PC-3 (cell line): ENCODE measurements around the gene PLLP. TPM values are rescaled to one million over a fixed set of nuclear protein-coding genes. Genes with fewer than 3 reads are reported as not detected.

Experiments used
- ATAC-seq: fragments of 200-7000 bp; cut with Tn5 transposase; 2 replicates; pipeline ENCODE4 v1.9.1; 2020; ENCODE audit warnings: mild to moderate bottlenecking, moderate library complexity
- BruUV-seq: library from RNA; stranded (reverse); fragments of 400-500 nt; replicated peaks from 2 replicates; lab custom pipeline; 2021; lab: Mats Ljungman, UMichigan
- CTCF ChIA-PET: fragments of 300-600 bp; sonication (Branson Sonifier 250); formaldehyde crosslinking; loops from one replicate; lab custom pipeline; 2022; ENCODE audit warnings: antibody characterized with exemption; lab: Charles Lee
- POLR2A ChIA-PET: fragments of 300-600 bp; sonication (Branson Sonifier 250); formaldehyde crosslinking; loops from one replicate; lab custom pipeline; 2022; ENCODE audit warnings: antibody characterized with exemption; ENCODE audit not compliant: unreplicated experiment; lab: Charles Lee
- DNase-seq: peaks from one replicate; pipeline ENCODE4 v3.0.0-alpha.2; 2015
- H2AFZ ChIP-seq: fragments of 300-600 bp; sonication (generic); 2 replicates; pipeline ENCODE4 v1.6.0; 2016; ENCODE audit warnings: antibody characterized with exemption, low read length
- H3F3A ChIP-seq: fragments of 300-600 bp; sonication (generic); one replicate; pipeline ENCODE4 v1.6.0; 2017; ENCODE audit warnings: antibody characterized with exemption, low read length, control low read depth, mild to moderate bottlenecking; ENCODE audit not compliant: unreplicated experiment
- H3K27ac ChIP-seq: fragments of 300-600 bp; sonication (generic); 2 replicates; pipeline ENCODE4 v1.5.1; 2016; ENCODE audit warnings: mild to moderate bottlenecking, low read length
- H3K27me3 ChIP-seq: fragments of 300-600 bp; sonication (generic); 2 replicates; pipeline ENCODE4 v1.6.1; 2016; ENCODE audit warnings: low read length, mixed read lengths
- H3K36me3 ChIP-seq: fragments of 300-600 bp; sonication (generic); 2 replicates; pipeline ENCODE4 v1.6.1; 2016; ENCODE audit warnings: low read depth, mixed run types, low read length, mixed read lengths
- H3K4me1 ChIP-seq: fragments of 300-600 bp; sonication (generic); 2 replicates; pipeline ENCODE4 v1.5.1; 2016; ENCODE audit warnings: low read length; ENCODE audit not compliant: insufficient read depth
- H3K4me2 ChIP-seq: fragments of 300-600 bp; sonication (generic); 2 replicates; pipeline ENCODE4 v1.6.0; 2016; ENCODE audit warnings: low read length
- H3K4me3 ChIP-seq: fragments of 300-600 bp; sonication (generic); 2 replicates; pipeline ENCODE4 v1.5.1; 2016; ENCODE audit warnings: mild to moderate bottlenecking, low read length, mixed read lengths
- H3K79me2 ChIP-seq: fragments of 300-600 bp; sonication (generic); 2 replicates; pipeline ENCODE4 v1.6.1; 2017; ENCODE audit warnings: low read length, mixed read lengths
- H3K9ac ChIP-seq: fragments of 300-600 bp; sonication (generic); 2 replicates; pipeline ENCODE4 v1.6.0; 2016; ENCODE audit warnings: mild to moderate bottlenecking, low read length
- H3K9me2 ChIP-seq: fragments of 300-600 bp; sonication (generic); replicated peaks from 2 replicates; pipeline ENCODE4 v1.6.1; 2016; ENCODE audit warnings: mixed run types, low read length, mixed read lengths
- H3K9me3 ChIP-seq: fragments of 300-600 bp; sonication (generic); 2 replicates; pipeline ENCODE4 v1.6.1; 2016; ENCODE audit warnings: low read length, mixed read lengths
- H4K20me1 ChIP-seq: fragments of 300-600 bp; sonication (generic); 2 replicates; pipeline ENCODE4 v1.6.1; 2016; ENCODE audit warnings: low read length, mixed read lengths
- EZH2 ChIP-seq: fragments of 300-600 bp; sonication (generic); IDR thresholded peaks from one replicate; pipeline ENCODE4 v1.6.1; 2017; ENCODE audit warnings: antibody characterized with exemption, mild to moderate bottlenecking, low read length; ENCODE audit not compliant: unreplicated experiment
- EZH2phosphoT487 ChIP-seq: fragments of 300-600 bp; sonication (generic); IDR thresholded peaks from 2 replicates; pipeline ENCODE4 v1.6.1; 2018; ENCODE audit warnings: mild to moderate bottlenecking, antibody characterized with exemption, low read length, borderline replicate concordance
- intact Hi-C: fragments of 100-400 bp; cut with micrococcal nuclease; formaldehyde crosslinking; loops from 2 replicates; pipeline ENCODE4 v1.9.0; 2023
- total RNA-seq: library from RNA; depleted of rRNA; stranded (reverse); fragments of >200 nt; gene quantifications from 2 replicates; pipeline ENCODE4 v1.2.3, GENCODE V29; 2014
- TF ChIP-seq, protein P1 (sequence below): fragments of 300-600 bp; sonication (generic); conservative IDR thresholded peaks from 2 replicates; pipeline ENCODE4 v1.5.1; 2017; ENCODE audit warnings: antibody characterized with exemption, low read depth, mild to moderate bottlenecking, low read length

PLLP gene
- total RNA-seq, 1 experiment from 2014 or later, result 1.6 TPM

DNA sequence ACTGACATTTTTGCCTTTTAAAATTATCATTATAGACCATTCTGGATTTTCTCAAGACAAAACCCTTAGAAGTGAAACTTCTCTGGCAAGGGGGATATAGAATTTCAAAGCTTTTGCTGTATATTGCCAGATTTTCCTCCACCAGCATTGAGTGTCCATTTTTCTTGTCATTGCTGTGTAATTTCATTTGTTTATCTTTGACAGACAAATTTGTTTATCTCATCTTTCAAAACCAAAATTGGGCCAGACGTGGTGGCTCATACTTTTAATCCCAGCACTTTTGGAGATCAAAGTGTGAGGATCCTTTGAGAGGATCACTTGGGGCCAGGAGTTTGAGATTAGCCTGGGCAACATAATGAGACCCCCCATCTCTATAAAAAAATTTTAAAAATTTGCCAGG, 55.4 kb downstream of the PLLP start:
- BruUV-seq, result no TSS peak
- CTCF ChIA-PET, result no interaction called here
- peaks cover 32% of the 10 kb centered on the region for H3K36me3 ChIP-seq

DNA sequence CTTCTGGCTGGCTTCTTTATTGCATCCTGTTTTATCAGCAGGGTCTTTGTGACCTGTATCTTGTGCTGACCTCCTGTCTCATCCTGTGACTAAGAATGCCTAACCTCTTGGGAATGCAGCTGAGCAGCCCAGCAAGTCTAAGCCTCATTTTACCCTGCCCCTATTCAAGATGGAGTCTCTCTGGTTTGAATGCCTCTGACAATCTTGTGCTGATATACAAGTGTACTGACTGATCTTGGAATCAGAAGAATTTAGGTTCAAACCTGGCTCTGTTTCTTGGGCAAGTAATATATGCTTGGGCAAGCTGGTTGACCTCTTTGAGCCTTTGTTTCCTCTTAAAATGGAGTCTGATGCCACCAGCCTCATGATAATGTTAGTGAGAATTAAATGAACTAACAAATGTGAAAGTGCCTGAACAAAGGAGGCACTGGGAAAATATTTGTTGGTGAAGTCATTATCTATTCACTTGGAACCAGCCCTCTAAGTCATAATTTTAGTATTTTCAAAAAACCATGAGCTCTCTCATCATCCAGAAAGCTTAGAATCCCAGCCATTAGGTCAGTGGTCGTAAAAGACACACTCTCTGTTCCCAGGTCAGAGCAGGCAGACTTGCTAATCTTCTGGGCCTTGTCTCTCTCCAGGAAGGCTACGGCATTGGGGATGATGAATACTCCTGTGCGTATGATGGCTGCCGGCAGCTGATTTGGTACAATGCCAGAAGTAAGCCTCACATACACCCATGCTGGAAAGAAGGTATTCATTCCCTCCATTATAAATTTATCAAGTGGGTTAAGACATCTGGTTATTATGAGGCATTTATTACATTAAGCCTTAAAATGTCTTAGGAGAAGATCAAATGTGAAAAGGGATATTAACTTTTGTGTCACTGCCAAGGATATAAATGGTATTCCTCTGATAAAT, 57.5 kb downstream of the PLLP start:
- no peaks in the 10 kb centered on the region for H3F3A ChIP-seq
- peaks cover 38% of the 10 kb centered on the region for H3K36me3 ChIP-seq
- no peak for DNase-seq
- ChIA-PET CTCF (interaction anchor here (0.6 kb wide), 1 partner anchor 73 kb away, joined by 3 read pairs; no protein-coding TSS in a partner anchor), POLR2A (no interaction called here)
- TF ChIP-seq EZH2phosphoT487 (no peak), EZH2 (no peak)
- TF ChIP-seq, protein P1, sequence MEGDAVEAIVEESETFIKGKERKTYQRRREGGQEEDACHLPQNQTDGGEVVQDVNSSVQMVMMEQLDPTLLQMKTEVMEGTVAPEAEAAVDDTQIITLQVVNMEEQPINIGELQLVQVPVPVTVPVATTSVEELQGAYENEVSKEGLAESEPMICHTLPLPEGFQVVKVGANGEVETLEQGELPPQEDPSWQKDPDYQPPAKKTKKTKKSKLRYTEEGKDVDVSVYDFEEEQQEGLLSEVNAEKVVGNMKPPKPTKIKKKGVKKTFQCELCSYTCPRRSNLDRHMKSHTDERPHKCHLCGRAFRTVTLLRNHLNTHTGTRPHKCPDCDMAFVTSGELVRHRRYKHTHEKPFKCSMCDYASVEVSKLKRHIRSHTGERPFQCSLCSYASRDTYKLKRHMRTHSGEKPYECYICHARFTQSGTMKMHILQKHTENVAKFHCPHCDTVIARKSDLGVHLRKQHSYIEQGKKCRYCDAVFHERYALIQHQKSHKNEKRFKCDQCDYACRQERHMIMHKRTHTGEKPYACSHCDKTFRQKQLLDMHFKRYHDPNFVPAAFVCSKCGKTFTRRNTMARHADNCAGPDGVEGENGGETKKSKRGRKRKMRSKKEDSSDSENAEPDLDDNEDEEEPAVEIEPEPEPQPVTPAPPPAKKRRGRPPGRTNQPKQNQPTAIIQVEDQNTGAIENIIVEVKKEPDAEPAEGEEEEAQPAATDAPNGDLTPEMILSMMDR, result no peak
- H3K27me3 ChIP-seq, result no peaks in the 10 kb centered on the region
- no peaks in the 10 kb centered on the region for H3K9me3 ChIP-seq
- H3K27ac ChIP-seq, result no peak overlapping the region
- H3K4me1 ChIP-seq, result no peaks in the 10 kb centered on the region
- no TSS peak for BruUV-seq
- no peak overlapping the region for H2AFZ ChIP-seq
- H3K9ac ChIP-seq, result no peak overlapping the region
- H4K20me1 ChIP-seq, result no peaks in the 10 kb centered on the region
- H3K79me2 ChIP-seq, result no peaks in the 10 kb centered on the region
- H3K9me2 ChIP-seq, result no peaks in the 10 kb centered on the region
- no peak for ATAC-seq
- no peak overlapping the region for H3K4me2 ChIP-seq
- H3K4me3 ChIP-seq, result no peak overlapping the region
- intact Hi-C loops, result no loop called here

More for the DNA sequence above, 55.4 kb downstream of the PLLP start:
- intact Hi-C loops, result no loop called here
- Histone ChIP-seq H3K9me3 (no peaks in the 10 kb centered on the region), H4K20me1 (no peaks in the 10 kb centered on the region), H3K9ac (no peak overlapping the region), H3K4me2 (no peak overlapping the region), H3K27me3 (no peaks in the 10 kb centered on the region), H2AFZ (no peak overlapping the region), H3F3A (no peaks in the 10 kb centered on the region), H3K79me2 (no peaks in the 10 kb centered on the region), H3K4me1 (no peaks in the 10 kb centered on the region), H3K4me3 (no peak overlapping the region), H3K27ac (no peak overlapping the region), H3K9me2 (no peaks in the 10 kb centered on the region)
- DNase-seq (no peak), ATAC-seq (no peak)
- POLR2A ChIA-PET, result no interaction called here
- TF ChIP-seq, protein P1, result no peak
- no peak for TF ChIP-seq EZH2phosphoT487
- no peak for TF ChIP-seq EZH2

DNA sequence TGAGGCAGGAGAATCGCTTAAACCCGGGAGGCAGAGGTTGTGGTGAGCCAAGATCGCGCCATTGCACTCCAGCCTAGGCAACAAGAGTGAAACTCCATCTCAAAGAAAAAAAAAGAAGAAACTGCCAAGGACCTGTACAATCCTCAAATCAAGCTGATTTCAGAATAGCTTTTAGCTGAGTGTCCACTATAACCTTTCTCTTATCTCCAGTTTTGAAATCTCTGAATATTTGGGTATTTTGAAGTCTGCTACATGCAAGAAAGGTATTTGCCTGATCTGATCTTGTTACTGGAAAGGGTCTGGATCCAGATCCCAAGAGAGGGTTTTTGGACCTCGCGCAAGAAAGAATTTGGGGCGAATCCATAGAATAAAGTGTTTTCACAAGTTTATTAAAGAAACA, 58.5 kb downstream of the PLLP start:
- ATAC-seq, result no peak
- BruUV-seq, result no TSS peak
- POLR2A ChIA-PET, result no interaction called here

More for the DNA sequence above, 58.5 kb downstream of the PLLP start:
- peaks cover 38% of the 10 kb centered on the region for H3K36me3 ChIP-seq
- H3F3A ChIP-seq, result no peaks in the 10 kb centered on the region
- no peaks in the 10 kb centered on the region for H3K9me2 ChIP-seq
- H3K9ac ChIP-seq, result no peak overlapping the region
- H2AFZ ChIP-seq, result no peak overlapping the region
- no peaks in the 10 kb centered on the region for H3K79me2 ChIP-seq
- intact Hi-C loops, result no loop called here
- no peak overlapping the region for H3K4me3 ChIP-seq
- no peak for DNase-seq
- TF ChIP-seq, protein P1, result no peak
- no peak for TF ChIP-seq EZH2phosphoT487
- no peak for TF ChIP-seq EZH2
- no peaks in the 10 kb centered on the region for H4K20me1 ChIP-seq
- CTCF ChIA-PET, result no interaction called here
- H3K27ac ChIP-seq, result no peak overlapping the region
- no peaks in the 10 kb centered on the region for H3K4me1 ChIP-seq
- H3K9me3 ChIP-seq, result no peaks in the 10 kb centered on the region
- H3K4me2 ChIP-seq, result no peak overlapping the region
- H3K27me3 ChIP-seq, result no peaks in the 10 kb centered on the region
